Measurements from ENCODE around the gene FREM1. TPM values are rescaled to one million over a fixed set of nuclear protein-coding genes. Genes with fewer than 3 reads are reported as not detected.
A peak's percentile ranks its signal among the peaks of the same experiment; 100 is the strongest.

The FREM1 gene
- total RNA-seq, 4 donors from 2014 or later = 1.3 to 5.0 (median 2.2) TPM

DNA sequence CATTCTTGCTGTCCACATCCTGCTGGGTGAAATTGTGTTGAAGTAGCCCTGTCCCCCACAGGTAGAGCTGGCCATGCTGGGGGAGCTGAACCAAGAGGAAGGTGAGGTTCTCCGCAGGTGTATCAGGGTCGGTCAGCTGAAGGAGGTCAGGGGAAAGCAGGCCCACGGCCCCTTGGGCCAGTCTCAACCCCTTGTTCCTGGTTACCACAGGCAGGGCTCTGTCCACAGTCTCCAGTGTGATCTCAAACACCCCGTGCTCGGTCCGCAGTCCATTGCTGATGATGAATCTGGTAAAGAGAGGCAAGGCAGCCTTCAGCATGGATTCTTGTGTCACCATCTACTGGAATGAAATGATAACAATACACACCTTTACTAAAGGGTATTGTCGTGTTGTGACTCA lies 134.3 kb downstream of the FREM1 start:
- TF ChIP-seq, protein P1, sequence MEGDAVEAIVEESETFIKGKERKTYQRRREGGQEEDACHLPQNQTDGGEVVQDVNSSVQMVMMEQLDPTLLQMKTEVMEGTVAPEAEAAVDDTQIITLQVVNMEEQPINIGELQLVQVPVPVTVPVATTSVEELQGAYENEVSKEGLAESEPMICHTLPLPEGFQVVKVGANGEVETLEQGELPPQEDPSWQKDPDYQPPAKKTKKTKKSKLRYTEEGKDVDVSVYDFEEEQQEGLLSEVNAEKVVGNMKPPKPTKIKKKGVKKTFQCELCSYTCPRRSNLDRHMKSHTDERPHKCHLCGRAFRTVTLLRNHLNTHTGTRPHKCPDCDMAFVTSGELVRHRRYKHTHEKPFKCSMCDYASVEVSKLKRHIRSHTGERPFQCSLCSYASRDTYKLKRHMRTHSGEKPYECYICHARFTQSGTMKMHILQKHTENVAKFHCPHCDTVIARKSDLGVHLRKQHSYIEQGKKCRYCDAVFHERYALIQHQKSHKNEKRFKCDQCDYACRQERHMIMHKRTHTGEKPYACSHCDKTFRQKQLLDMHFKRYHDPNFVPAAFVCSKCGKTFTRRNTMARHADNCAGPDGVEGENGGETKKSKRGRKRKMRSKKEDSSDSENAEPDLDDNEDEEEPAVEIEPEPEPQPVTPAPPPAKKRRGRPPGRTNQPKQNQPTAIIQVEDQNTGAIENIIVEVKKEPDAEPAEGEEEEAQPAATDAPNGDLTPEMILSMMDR (IDR thresholded peaks at IDR 0.05) = no peak

GRCh38 chr9:14770592-14770991 lies 139.6 kb downstream of the FREM1 start:
- no peak for DNase-seq (ENCODE audit: low spot score)
- TF ChIP-seq, protein P1 (IDR thresholded peaks at IDR 0.05) = no peak
- no peak for ATAC-seq (ENCODE audit: low FRiP score)

More for the DNA sequence above, 134.3 kb downstream of the FREM1 start:
- ATAC-seq (ENCODE audit: low FRiP score) (no peak), DNase-seq (ENCODE audit: low spot score) (no peak)

GRCh38 chr9:14769230-14769571 lies 141.0 kb downstream of the FREM1 start:
- TF ChIP-seq, protein P1 (IDR thresholded peaks at IDR 0.05) = no peak
- DNase-seq (ENCODE audit: low spot score) (no peak), ATAC-seq (ENCODE audit: low FRiP score) (no peak)

- ATAC-seq (ENCODE audit: low FRiP score) (no peak), DNase-seq (ENCODE audit: low spot score) (no peak)
- TF ChIP-seq, protein P1 (IDR thresholded peaks at IDR 0.05) = peak in 1 of 3 donors; percentile 17
Measured at GRCh38 chr9:14768405-14769229, 141.6 kb downstream of the FREM1 start.

GRCh38 chr9:14766299-14766698 lies 143.9 kb downstream of the FREM1 start:
- TF ChIP-seq, protein P1 (IDR thresholded peaks at IDR 0.05) = no peak
- ATAC-seq (ENCODE audit: low FRiP score) = no peak
- no peak for DNase-seq (ENCODE audit: low spot score)

DNA sequence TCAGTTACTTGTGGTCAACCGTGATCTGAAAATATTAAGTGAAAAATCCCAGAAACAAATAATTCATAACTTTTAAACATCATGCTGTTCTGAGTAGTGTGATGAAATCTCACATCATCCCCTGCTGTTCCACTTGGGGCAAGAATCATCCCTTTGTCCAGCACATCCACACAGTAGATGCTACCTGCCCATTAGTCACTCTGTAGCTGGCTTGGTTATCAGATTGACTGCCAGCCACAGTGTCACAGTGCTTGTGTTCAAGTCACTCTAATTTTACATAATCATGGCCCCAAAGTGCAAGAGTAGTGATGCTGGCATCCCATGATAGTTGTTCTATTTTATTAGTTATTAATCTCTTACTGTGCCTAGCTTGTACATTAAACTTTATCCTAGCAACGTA lies 148.6 kb downstream of the FREM1 start:
- TF ChIP-seq, protein P1 (IDR thresholded peaks at IDR 0.05) = no peak
- no peak for DNase-seq (ENCODE audit: low spot score)
- no peak for ATAC-seq (ENCODE audit: low FRiP score)

DNA sequence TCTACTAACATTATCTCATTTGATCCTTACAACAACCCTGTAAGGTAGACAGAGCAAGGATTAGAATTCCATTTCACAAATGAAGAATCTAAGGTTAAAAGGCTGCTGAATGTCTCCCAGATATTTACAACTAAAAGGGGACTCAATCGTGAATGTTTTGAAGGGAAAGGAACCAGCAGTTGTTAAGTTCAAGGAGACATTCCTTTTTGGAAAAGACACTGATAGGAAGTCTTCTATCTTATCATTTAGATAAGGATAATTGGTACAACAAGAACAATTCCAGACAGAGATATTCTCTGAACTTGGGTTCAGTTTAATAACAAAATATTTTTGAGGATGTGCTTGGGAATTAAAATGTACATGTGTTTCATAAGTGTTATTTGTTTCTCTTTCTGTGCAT lies 150.2 kb downstream of the FREM1 start:
- ATAC-seq (ENCODE audit: low FRiP score) = no peak
- no peak for DNase-seq (ENCODE audit: low spot score)
- TF ChIP-seq, protein P1 (IDR thresholded peaks at IDR 0.05) = no peak
